ENCODE results near the gene RB1.

Gene RB1

DNA sequence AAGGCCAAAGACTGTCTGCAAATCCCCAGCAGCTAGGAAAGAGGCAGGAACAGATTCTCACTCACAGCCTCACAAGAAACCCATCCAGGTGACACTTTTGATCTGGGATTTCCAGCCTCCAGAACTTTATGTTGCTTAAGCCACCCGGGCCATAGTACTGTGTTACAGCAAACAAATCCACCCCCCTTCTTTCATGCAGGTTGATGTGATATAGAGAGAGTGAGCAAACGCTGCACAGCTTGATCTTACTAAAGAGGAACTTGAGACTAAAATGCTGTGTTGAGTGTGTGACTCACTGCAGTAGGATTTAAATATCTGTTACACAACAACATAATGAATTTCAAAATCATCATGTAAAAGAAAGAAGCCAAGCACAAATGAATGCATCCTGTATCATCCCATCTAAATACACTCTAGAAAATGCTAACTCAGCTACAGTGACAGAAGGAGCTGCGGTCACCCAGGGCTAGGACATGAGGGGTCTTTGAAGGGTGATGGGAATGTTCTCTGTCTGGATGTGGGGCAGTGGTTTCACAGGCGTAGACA lies 197.2 kb downstream of the RB1 start:
- no peak for FAIRE-seq

DNA sequence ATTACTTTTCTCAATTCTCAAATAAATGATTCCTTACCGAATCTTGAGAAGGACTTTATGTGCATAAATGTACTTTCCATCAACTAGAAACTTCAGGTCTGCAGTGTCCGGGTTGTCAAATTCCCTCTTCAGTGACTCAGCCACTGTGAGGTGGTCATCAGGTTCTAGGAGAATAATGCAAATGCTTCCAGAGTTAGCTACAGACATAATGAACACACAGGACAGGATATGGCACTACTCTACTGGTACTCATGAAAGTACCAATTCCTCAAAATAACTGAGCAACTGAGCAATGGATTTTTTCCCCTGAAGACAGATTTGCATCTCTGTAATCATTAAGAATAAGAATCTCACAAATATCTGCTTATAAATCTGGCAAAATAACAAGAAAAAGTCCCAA lies 198.2 kb downstream of the RB1 start:
- FAIRE-seq: no peak

DNA sequence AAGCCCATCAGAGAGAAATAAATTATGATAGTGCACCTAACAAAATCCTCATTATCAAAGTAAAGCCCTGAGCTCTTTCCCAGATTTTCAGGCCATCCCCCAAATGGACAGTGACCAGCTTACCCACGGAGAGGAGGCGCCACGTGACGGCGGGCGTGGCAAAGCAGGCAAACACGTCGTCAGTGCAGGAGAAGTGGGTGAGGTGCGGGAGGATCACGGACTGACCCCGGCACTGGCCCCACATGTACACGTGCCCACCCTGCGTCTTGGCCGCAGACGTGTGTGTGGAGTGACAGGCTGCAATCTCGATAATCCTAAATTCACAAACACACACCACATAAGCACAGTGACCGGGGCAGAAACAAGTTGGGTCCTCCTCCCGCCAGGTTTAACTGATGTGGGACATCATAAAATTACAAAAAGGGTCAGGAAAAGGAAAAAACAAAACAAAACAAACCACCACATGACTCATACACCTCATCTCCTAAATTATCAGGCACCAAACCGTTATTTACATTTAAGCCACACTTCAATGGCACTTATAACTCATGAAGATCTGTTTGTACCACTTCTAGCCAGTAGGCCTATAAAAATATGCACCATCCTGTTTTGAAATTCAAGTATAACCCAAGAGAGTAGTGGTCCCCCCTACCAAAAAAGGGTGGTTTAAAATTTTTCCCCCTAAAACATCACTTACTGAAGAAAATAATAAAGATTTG lies 199.2 kb downstream of the RB1 start:
- FAIRE-seq: no peak

DNA sequence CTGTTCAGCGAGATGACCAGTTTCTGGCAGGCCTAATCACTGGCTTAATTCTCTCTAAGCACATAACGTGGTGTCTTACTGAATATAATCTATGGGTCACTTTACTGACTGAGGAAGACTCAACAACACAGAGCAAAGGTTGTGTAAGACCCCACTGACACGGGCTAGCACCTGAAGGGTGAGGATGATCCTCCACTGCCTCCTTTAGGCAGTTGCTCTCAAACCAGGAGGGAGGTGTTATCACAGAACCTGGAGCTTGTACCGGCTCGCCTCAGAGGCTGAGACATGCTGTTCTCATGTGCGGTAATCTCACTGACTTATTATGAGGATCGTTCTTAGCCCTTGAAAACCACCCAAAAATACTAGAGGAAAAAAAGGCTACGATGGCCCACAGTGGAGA lies 201.1 kb downstream of the RB1 start:
- no peak for FAIRE-seq

DNA sequence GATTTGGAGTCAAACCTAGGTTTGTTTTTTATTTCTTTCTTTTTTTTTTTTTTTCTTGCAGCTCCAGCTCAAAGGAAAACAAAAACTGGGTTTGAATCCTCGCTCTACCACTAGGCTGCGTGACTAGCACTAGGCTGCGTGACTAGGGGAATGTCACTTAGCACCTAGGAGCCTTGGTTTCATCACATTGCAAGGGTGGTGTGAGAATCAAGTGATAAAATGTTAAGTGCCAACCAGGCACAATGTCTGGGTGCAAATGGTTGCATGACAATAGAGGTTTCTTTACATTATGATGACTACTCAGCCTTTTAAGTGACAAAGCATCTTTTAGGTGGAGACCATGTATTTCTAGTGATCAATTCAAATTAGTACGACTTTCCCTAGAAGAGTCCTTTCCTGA lies 201.5 kb downstream of the RB1 start:
- no peak for FAIRE-seq

DNA sequence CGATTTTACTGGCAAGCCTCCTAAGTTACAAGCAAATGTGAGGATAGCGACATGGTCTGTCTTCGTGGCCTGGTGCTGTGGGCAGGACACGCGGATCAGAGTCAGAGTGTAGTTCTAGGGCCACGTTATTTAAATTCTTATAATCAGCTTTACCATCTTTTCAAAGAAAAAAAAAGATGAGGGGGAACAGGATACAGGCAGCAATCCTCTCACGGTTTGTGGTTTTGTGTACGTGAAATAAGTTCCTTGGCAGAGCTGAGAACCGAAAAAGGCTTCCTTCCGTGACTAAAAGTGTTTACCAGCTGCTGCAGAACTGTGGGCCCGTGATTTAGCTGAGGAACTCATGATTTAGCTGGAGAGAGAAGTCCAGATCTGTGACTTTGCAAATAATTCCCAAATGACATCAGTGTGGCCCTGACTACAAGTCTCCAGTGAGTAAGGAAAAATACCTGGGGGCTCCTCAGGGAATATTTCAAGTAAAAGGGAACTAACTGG lies 202.1 kb downstream of the RB1 start:
- no peak for FAIRE-seq

DNA sequence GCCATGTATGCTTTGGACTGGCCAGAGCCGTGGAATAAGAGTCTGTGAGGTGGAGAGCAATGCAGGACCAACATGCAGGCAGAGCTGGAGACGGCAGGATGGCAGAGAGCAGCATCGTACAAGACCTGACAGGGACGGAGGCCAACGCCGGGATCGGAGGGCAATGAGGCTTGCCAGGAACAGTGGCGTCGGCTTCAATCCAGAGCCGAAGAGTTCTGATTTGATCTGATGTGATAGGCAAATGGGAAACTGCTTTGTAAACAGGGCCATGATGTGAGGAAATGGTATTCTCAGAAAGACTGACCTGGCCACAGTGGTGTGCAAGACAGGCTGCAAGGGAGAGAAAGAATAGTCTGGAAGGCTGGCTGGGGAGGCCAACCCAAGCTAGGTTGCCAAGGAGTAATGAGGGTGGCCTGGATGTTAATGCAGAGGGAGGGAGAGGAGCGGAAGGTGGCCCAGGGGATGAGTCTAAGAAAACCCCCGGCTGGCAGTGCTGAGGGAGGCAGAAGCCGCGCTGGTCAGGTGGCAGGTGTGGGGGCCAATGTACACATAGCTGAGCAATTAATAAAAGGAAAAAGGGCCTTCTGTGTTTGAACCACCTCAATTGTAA lies 202.6 kb downstream of the RB1 start:
- FAIRE-seq: no peak

DNA sequence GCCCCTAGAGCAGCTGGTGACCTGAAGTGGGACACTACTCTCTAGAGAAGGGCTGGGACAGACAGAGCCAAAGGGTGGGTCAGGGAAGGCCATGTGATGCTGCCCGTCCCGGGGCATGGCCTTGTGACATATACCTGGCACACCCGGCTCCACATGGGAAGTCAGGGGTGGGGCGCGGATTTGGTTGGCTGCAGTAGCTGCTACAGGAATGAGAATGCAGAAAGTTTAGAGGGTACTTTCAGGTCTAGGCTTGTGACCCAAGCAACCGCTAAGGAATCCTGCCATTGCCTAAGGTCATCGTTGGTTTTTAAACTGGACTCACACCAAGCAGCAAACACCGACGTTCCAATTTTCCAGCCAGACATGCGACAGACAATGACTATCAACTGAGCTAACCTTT lies 203.5 kb downstream of the RB1 start:
- FAIRE-seq: no peak

DNA sequence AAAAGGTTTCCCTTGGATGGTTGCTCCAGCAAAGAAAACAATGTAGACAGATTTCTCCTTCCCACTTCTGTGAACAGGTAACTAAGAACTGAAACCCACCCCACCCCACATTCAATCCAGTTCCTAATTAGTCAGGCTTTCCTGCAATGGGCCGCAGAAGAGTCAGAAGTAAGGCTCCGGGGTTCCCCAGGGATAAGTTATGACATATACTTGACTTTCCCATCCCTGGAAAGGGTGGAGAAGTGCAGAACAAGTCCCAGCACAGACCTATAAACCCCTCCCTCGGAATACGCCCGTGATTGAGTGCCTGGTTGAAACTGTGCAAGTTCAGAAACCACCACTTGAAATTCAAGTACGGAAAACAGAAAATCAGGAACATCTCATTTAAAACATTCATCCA lies 204.5 kb downstream of the RB1 start:
- FAIRE-seq: no peak

DNA sequence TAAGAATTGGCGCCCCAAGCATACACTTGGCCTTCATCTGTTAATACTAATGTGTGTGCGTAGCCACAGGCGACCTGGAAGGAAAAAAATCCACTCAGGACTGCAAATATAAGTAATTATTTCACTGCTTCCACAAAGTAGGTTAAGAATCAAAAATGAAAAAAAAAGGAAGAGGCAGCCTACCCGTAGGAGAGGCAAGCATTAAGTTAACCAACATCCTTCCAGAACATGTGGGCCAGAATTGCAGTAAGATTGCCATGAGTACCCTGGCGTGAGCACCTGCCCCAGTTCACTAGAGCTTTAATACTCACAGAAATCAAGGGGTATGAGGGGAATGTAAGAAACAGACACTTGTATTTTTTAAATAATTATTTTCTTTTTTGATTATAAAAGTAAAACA lies 207.1 kb downstream of the RB1 start:
- FAIRE-seq: no peak

DNA sequence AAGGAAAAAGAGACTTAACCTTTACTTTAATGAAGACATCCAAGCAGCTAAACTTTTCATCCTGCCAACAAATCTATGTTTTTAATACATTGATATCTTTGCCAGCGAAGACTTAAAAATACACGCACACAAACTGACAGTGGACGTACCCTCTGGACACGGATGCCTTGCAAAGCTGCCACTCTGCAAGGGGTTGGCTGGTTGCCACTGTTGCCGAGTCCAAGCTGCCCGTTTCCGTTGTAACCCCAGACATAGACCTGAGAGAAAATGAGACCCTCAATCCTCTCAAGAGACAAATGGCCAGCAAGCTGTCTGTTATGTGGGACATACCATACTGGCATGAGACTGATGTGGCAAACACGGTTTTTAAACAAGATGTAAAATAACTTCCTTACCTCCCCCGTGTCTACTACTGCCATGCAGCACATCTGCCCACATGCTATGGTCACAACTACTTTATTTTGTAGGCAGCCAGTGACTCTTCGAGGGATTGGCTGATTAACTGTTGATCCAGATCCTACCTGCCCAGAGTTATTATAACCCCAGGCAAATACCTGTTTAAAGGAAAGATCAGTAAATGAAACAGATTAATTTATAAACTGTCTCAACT lies 208.2 kb downstream of the RB1 start:
- no peak for FAIRE-seq

DNA sequence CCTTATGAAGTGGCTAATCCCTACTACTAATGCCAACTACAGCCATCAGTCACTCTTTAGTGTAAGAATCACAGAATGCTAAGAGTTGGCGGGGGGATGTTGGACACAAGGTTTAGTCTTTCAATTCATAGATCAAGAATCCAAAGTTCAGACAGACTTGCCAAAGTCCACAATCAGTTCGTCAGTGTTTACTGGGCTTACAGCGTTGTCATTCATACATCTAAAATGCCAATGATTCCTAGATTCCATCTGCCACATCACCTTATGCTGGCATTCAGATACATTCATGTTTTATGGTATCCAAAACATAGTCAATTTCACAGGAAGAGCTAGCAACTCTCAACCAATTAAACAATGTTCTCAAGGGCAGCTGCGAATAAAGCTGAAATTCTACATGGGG lies 211.2 kb downstream of the RB1 start:
- FAIRE-seq: no peak

DNA sequence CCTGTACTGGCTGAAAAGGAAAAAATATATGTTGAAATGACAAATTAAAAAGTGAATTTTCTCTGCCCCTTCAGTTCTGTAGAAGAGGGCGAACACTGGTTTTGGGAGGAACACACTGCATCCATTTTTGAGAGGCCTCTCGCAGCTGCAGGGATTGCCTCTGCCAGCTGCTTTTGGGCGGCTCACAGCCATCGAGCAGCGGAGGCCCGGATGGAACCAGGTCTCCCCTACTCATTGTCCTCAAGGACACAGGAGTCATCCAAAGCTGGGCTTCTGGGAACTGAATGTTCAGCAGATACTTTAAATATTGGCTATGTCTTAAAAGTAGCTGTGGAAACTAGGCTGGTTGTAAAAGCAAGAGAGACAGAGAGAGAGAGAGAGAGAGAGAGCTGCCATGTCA lies 212.2 kb downstream of the RB1 start:
- FAIRE-seq: no peak

DNA sequence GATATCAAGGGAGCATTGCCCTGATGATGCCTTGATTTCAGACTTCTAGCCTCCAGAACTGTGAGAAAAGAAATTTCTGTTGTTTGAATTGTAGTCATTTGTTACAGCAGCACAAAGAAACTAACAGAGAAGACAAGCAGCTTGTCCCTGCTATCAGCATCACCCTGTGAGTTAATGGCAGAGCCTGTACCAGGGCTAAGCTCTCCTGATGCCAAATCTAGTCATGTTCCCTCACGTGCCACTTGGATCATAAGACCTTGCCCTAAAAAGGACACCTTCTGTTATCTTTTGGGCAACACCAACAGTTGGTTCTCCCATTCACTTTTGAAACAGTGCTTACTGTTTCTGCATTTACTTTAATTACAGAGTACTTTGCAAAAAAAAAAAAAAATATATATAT lies 214.5 kb downstream of the RB1 start:
- FAIRE-seq: no peak

DNA sequence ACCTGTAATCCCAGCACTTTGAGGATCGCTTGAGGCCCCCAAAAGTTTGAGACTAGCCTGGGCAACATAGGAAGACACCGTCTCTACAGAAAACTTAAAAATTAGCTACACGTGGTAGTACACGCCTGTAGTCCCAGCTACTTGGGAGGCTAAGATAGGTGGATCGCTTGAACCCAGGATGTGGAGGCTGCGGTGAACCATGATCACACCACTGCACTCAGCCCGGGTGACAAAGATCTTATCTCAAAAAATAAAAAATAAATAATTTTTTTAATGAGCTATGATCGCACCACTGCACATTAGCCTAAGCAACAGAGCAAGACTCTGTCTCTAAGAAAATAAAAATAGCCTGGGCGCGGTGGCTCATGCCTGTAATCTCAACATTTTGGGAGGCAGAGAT lies 222.7 kb downstream of the RB1 start:
- no peak for FAIRE-seq

DNA sequence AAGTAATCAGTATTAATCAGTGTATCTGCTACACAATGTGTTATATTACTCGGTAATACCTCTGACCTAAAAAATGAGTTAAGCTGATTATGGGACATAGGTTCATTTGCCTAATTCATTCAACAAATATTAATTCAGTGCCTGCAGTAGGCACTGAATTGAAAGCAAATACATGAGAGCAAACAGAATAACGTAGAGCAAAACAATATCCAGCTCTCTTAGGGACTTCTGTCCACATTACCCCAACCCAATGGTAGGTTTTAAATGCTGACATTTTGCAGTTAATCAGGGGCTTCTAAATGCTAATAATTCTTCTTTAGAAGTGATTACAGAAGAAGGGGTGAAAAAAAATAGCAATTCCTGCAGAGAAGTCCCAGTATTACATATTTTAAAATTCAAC lies 224.4 kb downstream of the RB1 start:
- no peak for FAIRE-seq

DNA sequence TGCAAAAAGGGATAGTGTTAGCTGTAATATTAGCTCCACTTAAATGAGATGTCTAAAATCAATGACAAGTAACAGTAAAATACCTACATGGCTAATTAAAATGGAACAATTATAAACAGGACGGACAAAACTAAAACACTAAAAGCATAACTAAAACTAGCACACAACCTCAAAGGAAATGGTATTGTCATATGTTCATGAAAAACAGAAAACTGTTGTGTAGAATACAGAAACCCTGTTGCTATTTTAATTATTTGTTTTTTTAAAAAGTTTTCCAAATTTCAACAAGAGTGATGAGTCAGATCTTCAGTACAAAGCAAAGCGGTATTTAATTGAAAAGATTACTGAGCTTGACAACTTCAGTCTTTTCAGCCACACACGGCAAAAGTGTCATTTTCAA lies 225.2 kb downstream of the RB1 start:
- no peak for FAIRE-seq

DNA sequence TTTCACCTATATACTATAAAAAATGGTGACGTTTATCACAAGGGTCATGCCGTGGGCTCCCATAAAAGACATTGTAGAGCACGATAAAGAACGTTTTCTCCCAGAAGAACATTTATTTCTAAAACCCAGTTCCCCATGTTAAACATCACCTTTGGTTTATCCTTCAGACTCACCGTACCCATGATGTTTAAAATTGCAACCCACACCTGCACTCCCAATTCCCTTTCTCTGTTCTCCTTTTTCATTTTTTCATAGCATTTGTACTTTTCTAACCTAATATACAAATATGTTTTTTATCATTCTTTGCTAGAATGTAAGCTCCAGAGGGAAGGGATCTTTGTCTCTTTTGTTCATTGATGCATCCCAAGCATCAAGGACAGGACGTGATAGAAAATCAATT lies 227.3 kb downstream of the RB1 start:
- FAIRE-seq: no peak
